SK-MEL-5 (cell line): ENCODE data around the gene PLA2G2F. TPM values are rescaled to one million over a fixed set of nuclear protein-coding genes. Genes with fewer than 3 reads are reported as not detected.

Experiments
- DNase-seq: peaks from one replicate; pipeline ENCODE4 v3.0.0-alpha.2; 2016; ENCODE audit warnings: low read depth, low spot score
- in situ Hi-C: cut with HindIII; loops from 2 replicates; pipeline ENCODE4 v1.10.0; 2016; ENCODE audit warnings: low sequenced_read_pairs, high pct_unique_total_duplicates, low pct_unique_long_range_greater_than_20kb
- total RNA-seq: library from RNA; depleted of rRNA; stranded (reverse); fragments of >200 nt; shearing (Covaris generic); gene quantifications from 2 replicates; pipeline ENCODE4 v1.2.3, GENCODE V29; 2014; rRNA removed

Gene PLA2G2F
- total RNA-seq, 1 experiment from 2014 or later = not detected

GRCh38 chr1:20194757-20195461 lies 55.8 kb downstream of the PLA2G2F start:
- peak; percentile 62 for DNase-seq
- in situ Hi-C loops = no loop called here

DNA sequence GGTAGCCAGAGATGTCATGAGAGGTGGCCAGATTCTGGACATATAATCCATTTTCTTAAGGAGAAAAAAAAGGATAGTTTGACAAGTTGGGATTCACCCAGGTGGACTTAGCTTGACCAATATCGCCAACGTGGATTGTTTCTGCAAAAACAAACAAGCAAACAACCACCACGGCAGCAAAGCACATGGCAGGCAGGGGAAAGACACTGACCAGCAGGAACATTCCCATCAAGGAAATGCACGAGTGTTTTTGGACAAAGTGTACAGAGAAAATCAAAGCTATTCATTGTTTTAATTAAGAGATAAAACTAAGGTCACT lies 56.3 kb downstream of the PLA2G2F start:
- in situ Hi-C loops = no loop called here
- DNase-seq = no peak

DNA sequence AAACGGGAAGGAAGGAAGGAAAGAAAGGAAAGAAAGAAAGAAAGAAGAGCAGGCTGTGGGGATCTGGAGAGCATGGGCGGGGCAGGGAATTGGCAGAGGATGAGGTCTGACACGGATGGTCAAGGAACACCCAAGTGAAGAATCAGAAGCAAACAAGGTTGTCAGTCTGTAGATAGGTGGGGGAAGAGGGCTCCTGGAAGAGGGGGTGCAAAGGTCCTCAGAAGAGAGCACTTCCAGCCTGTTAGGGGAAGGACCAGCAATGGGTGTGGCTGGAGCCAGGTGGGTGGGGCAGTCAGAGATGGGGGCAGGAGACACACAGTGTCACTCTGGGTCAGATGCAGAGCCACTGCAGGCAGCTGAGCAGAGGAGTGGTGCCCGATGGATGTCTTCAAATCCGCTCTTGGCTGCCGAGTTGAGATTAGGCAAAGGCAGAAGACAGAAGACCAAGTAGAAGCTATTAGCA lies 58.2 kb downstream of the PLA2G2F start:
- in situ Hi-C loops = no loop called here
- no peak for DNase-seq

DNA sequence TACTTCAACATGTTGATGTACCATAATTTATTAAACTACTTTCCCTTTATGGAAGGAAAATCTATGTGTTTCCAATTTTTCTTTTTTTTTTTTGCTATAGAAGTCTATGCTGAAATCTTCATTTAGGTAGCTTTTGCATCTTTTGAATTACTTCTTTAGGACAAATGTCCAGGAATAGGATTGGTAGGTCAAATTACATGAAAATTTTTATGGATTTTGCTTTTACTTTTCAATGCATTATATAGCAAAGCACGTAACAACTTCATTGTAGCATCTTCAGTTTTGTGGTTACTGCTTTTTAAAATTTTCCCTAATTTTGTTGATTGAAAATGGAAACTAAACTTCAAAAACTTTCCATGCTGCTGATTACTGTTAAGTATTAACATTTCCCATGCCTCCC lies 59.2 kb downstream of the PLA2G2F start:
- no peak for DNase-seq
- in situ Hi-C loops = no loop called here

DNA sequence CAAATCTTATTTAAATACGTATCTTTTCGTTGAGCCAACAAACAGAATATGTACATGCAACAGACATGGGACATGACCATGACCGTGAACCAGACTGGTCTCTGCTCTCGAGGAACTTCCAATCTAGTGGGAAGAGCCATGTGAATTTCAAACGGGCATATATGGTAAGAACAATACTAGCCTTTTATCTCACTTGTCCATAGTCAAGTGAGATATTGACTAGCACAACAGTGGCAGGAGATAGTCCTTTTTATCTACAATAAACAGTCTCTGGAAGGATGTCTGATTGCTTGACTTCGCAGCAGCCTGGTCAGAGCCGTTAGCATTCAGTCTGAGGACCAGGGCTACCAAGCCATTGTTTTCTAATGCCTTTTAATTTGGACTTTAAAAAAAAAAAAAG lies 59.8 kb downstream of the PLA2G2F start:
- in situ Hi-C loops = no loop called here
- DNase-seq = no peak

GRCh38 chr1:20199403-20199802 lies 60.3 kb downstream of the PLA2G2F start:
- DNase-seq = no peak
- in situ Hi-C loops = no loop called here

DNA sequence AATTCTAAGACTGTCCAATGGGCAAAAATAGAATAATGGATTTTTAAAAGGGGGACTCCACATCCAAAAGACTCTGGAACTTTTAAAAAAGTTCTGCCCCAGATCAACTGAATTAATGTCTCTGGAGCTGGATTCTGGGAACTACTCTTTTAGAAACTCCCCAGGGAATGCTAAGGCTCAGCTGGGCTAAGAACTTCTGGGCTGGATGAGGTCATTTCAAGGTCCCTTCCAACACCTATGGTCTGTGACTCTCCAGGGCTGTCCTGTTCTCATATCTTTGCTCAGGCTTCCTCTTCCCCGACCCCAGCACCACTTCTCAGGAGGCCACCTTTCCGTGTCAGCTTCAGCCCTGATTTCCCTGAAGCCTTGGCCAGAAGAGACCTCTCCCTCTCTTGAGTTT lies 60.7 kb downstream of the PLA2G2F start:
- in situ Hi-C loops = no loop called here

More for the DNA sequence above, 60.7 kb downstream of the PLA2G2F start:
- DNase-seq = no peak

Other genes starting within 250 kb of the PLA2G2F start
- gene PLA2G2E, start 215.7 kb upstream of the PLA2G2F start, total RNA-seq = not detected in 2 replicates
- gene PLA2G2A, start 159.7 kb upstream of the PLA2G2F start, total RNA-seq = not detected in 2 replicates
- gene PLA2G5, start 69.1 kb upstream of the PLA2G2F start, total RNA-seq = not detected in 2 replicates
- gene PLA2G2D, start 19.8 kb upstream of the PLA2G2F start, total RNA-seq = not detected in 2 replicates
- 0.08 TPM in 1 of 2 replicates, not detected in the other for gene UBXN10, start 46.8 kb downstream of the PLA2G2F start, total RNA-seq
- gene PLA2G2C, start 47.2 kb downstream of the PLA2G2F start, total RNA-seq = not detected in 2 replicates
- gene VWA5B1, start 151.6 kb downstream of the PLA2G2F start, total RNA-seq = not detected in 2 replicates